ENCODE results near the gene MTMR1.

DNA sequence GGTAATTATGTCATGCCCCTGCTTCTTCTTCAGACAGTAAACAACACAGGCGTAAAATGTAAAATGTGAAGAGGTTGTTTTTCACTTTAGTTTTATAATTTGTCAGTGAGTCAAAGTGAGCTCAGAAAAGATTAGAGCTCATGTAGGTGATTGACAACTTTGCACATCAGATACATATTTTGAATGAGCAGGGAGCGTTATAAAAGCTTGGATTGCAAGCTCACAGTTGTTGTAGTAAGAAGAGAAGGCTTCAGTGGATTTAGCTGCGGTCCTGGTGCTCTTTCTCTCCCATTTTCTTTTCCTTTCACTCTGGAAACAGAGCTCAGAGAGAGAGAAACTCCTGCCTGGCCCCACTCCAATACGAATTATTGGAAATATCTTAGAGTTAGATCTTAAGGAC, 26.4 kb downstream of the MTMR1 start:
- TF ChIP-seq, protein P1, sequence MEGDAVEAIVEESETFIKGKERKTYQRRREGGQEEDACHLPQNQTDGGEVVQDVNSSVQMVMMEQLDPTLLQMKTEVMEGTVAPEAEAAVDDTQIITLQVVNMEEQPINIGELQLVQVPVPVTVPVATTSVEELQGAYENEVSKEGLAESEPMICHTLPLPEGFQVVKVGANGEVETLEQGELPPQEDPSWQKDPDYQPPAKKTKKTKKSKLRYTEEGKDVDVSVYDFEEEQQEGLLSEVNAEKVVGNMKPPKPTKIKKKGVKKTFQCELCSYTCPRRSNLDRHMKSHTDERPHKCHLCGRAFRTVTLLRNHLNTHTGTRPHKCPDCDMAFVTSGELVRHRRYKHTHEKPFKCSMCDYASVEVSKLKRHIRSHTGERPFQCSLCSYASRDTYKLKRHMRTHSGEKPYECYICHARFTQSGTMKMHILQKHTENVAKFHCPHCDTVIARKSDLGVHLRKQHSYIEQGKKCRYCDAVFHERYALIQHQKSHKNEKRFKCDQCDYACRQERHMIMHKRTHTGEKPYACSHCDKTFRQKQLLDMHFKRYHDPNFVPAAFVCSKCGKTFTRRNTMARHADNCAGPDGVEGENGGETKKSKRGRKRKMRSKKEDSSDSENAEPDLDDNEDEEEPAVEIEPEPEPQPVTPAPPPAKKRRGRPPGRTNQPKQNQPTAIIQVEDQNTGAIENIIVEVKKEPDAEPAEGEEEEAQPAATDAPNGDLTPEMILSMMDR (IDR thresholded peaks at IDR 0.05): no peak
- no peak for TF ChIP-seq EZH2 (IDR thresholded peaks at IDR 0.05; ENCODE audit: borderline replicate concordance, insufficient read depth, low read depth, low read length, poor library complexity, severe bottlenecking)
